ENCODE measurements around the gene IP6K3.

DNA sequence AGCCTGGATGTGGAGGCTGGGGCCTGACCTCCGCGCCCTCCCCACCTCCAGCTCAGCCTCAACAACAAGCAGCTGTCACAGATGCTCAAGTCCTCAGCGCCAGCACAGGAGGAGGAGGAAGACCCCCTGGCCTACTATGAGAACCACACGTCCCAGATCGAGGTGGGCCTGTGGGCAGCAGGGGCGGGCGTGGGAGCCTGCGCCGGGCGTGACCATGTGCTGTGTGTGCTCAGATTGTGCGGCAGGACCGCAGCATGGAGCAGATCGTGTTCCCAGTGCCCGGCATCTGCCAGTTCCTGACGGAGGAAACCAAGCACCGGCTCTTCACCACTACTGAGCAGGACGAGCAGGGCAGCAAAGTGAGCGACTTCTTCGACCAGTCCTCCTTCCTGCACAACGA is 58.7 kb downstream of the IP6K3 start:
- TF ChIP-seq POLR2A (IDR thresholded peaks at IDR 0.05) (no peak), POLR2AphosphoS5 (IDR thresholded peaks at IDR 0.05; ENCODE audit: insufficient read depth in 1 of 2, low read depth in 1 of 2) (no peak)

Data from vagina (tissue), 2 donors.